ENCODE measurements around the gene ZNF101. TPM values are rescaled to one million over a fixed set of nuclear protein-coding genes. Genes with fewer than 3 reads are reported as not detected.

Gene ZNF101
- polyA plus RNA-seq, 1 donor (not counting 4 experiments of a cell fraction or from before 2014, with no cell fraction given) = 9.8 TPM

DNA sequence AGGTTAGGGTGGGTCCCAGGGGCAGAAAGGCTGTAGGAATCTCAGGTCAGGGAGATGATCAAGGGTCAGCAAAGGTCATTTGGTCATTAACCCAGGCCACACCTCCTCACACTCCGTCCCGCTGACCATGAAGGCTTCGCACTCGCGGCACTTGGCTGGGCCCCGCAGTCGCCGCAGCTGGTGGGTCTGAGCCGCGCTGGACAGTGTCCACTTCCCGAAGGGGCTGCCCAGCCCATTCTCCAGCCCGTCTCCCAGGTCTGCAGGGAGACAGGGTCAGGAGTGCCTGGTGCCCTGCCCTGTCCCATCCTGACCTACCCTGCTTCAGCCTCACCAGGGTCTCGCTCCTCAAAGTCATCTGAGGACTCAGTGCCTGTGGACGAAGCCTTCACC, 33.3 kb upstream of the ZNF101 start:
- DNase-seq (ENCODE audit: low read depth, low spot score) (no peak), FAIRE-seq (no peak)
- TF ChIP-seq EZH2 (IDR thresholded peaks at IDR 0.05; ENCODE audit: low read length) = no peak
- TF ChIP-seq, protein P1, sequence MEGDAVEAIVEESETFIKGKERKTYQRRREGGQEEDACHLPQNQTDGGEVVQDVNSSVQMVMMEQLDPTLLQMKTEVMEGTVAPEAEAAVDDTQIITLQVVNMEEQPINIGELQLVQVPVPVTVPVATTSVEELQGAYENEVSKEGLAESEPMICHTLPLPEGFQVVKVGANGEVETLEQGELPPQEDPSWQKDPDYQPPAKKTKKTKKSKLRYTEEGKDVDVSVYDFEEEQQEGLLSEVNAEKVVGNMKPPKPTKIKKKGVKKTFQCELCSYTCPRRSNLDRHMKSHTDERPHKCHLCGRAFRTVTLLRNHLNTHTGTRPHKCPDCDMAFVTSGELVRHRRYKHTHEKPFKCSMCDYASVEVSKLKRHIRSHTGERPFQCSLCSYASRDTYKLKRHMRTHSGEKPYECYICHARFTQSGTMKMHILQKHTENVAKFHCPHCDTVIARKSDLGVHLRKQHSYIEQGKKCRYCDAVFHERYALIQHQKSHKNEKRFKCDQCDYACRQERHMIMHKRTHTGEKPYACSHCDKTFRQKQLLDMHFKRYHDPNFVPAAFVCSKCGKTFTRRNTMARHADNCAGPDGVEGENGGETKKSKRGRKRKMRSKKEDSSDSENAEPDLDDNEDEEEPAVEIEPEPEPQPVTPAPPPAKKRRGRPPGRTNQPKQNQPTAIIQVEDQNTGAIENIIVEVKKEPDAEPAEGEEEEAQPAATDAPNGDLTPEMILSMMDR (optimal IDR thresholded peaks at IDR 0.05 in 1 of 3, IDR thresholded peaks at IDR 0.05 in 1 of 3, conservative IDR thresholded peaks at IDR 0.05 in 1 of 3; ENCODE audit: extremely low read depth in 1 of 3, insufficient read depth in 2 of 3, low read length in 3 of 3) = no peak
- peaks cover 18 to 32% of the 10 kb centered on the region in 2 experiments for H3K36me3 ChIP-seq (ENCODE audit: control insufficient read depth in 2 of 2, extremely low read depth in 1 of 2, insufficient read depth in 2 of 2, low read length in 2 of 2)
- no peaks in the 10 kb centered on the region for H3K9me1 ChIP-seq (ENCODE audit: control insufficient read depth, extremely low read depth, insufficient read depth, low read length)
- no peak overlapping the region for H3K4me2 ChIP-seq (ENCODE audit: control insufficient read depth, extremely low read depth, insufficient read depth, low read depth, low read length)
- no peaks in the 10 kb centered on the region for H3K4me1 ChIP-seq (ENCODE audit: control insufficient read depth, extremely low read depth, insufficient read depth, low read length)
- H3K27me3 ChIP-seq (ENCODE audit: control insufficient read depth, extremely low read depth, insufficient read depth, low read length) = no peaks in the 10 kb centered on the region
- dilution Hi-C loops (cut with MboI; ENCODE audit: extremely low pct_ligation_motif_present, low sequenced_read_pairs) = no loop called here
- no peaks in the 10 kb centered on the region for H4K20me1 ChIP-seq (ENCODE audit: control insufficient read depth, extremely low read depth, insufficient read depth, low read length)
- H3K9ac ChIP-seq (ENCODE audit: control insufficient read depth, extremely low read depth, insufficient read depth, low read length) = no peak overlapping the region
- H3K27ac ChIP-seq (ENCODE audit: control insufficient read depth, insufficient read depth, low read length) = no peak overlapping the region
- H3K4me3 ChIP-seq (ENCODE audit: control insufficient read depth in 2 of 3, extremely low read depth in 1 of 3, insufficient read depth in 2 of 3, low read depth in 1 of 3, low read length in 3 of 3) = no peak overlapping the region
- no peaks in the 10 kb centered on the region for H3K79me2 ChIP-seq (ENCODE audit: control insufficient read depth, insufficient read depth, low read length)
- H3K9me3 ChIP-seq (ENCODE audit: control insufficient read depth, low read depth, low read length) = no peaks in the 10 kb centered on the region
- H2AFZ ChIP-seq (ENCODE audit: control insufficient read depth, low read length) = no peak overlapping the region

DNA sequence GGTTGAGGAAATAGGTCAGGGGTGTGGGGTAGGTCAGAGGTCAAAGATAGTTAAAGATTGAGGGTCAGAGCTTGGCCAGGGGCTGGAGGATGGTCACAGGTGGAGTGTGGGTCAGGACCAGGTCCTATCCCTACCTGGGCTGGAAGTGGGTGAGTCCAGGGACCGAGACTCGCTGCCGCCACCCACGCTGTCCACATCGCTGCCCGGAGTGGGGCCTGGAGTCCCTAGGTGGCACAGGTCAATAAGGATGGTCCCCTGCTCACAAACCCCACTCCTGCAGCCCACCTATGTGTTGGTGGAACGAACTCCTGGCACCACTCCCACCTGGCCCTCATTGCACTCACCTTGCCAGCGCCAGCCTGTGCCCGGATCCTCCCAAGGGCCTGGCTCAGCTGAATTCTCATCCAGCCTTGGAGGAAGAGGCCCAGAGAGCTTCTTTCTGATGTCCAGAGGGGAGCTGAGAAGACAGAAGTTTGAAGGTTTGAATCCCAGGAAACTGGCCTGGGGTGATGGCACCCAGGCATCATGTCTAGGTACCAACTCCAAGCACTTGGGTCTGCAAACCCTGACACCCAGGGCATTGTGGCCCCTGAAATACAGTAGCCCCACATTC, 32.0 kb upstream of the ZNF101 start:
- no peak for FAIRE-seq
- no peak overlapping the region for H3K27ac ChIP-seq (ENCODE audit: control insufficient read depth, insufficient read depth, low read length)
- dilution Hi-C loops (cut with MboI; ENCODE audit: extremely low pct_ligation_motif_present, low sequenced_read_pairs) = no loop called here

More for the DNA sequence above, 32.0 kb upstream of the ZNF101 start:
- TF ChIP-seq EZH2 (IDR thresholded peaks at IDR 0.05; ENCODE audit: low read length) = no peak
- TF ChIP-seq, protein P1 (optimal IDR thresholded peaks at IDR 0.05 in 1 of 3, IDR thresholded peaks at IDR 0.05 in 1 of 3, conservative IDR thresholded peaks at IDR 0.05 in 1 of 3; ENCODE audit: extremely low read depth in 1 of 3, insufficient read depth in 2 of 3, low read length in 3 of 3) = no peak
- Histone ChIP-seq H3K27me3 (ENCODE audit: control insufficient read depth, extremely low read depth, insufficient read depth, low read length) (no peaks in the 10 kb centered on the region), H3K9me3 (ENCODE audit: control insufficient read depth, low read depth, low read length) (no peaks in the 10 kb centered on the region), H2AFZ (ENCODE audit: control insufficient read depth, low read length) (no peak overlapping the region), H3K9ac (ENCODE audit: control insufficient read depth, extremely low read depth, insufficient read depth, low read length) (no peak overlapping the region), H4K20me1 (ENCODE audit: control insufficient read depth, extremely low read depth, insufficient read depth, low read length) (no peaks in the 10 kb centered on the region), H3K4me1 (ENCODE audit: control insufficient read depth, extremely low read depth, insufficient read depth, low read length) (no peaks in the 10 kb centered on the region), H3K79me2 (ENCODE audit: control insufficient read depth, insufficient read depth, low read length) (no peaks in the 10 kb centered on the region), H3K36me3 (ENCODE audit: control insufficient read depth in 2 of 2, extremely low read depth in 1 of 2, insufficient read depth in 2 of 2, low read length in 2 of 2) (peaks cover 18 to 33% of the 10 kb centered on the region in 2 experiments), H3K4me2 (ENCODE audit: control insufficient read depth, extremely low read depth, insufficient read depth, low read depth, low read length) (no peak overlapping the region), H3K9me1 (ENCODE audit: control insufficient read depth, extremely low read depth, insufficient read depth, low read length) (no peaks in the 10 kb centered on the region), H3K4me3 (ENCODE audit: control insufficient read depth in 2 of 3, extremely low read depth in 1 of 3, insufficient read depth in 2 of 3, low read depth in 1 of 3, low read length in 3 of 3) (no peak overlapping the region)
- DNase-seq (ENCODE audit: low read depth, low spot score) = no peak
